Activated naive CD8-positive, alpha-beta T cell treated with anti-CD3 and anti-CD28 coated beads, Interleukin-2, amount 50 U/mL, for 24 hours (primary cell): ENCODE results near the gene MRPL19.
"Not testable (repeated sequence)": the region's sequence is repeated elsewhere in the genome, so short reads cannot be mapped to it uniquely, and the experiment has no call there.

Experiments used
- ATAC-seq: fragments of 150-1000 bp; cut with Tn5 transposase; one replicate; pipeline ENCODE4 v1.10.0; 2021
- DNase-seq: peaks from one replicate; pipeline ENCODE4 v3.0.0; 2021
- H3K27ac Mint-ChIP-seq: one replicate; pipeline ENCODE4 v1.8.0; 2021; ENCODE audit warnings: mild to moderate bottlenecking, mixed read lengths
- H3K27me3 Mint-ChIP-seq: one replicate; pipeline ENCODE4 v1.8.0; 2021; ENCODE audit warnings: mixed read lengths
- H3K36me3 Mint-ChIP-seq: one replicate; pipeline ENCODE4 v1.8.0; 2021; ENCODE audit warnings: low read depth, mixed read lengths
- H3K4me1 Mint-ChIP-seq: one replicate; pipeline ENCODE4 v1.8.0; 2021; ENCODE audit warnings: mixed read lengths
- H3K4me3 Mint-ChIP-seq: one replicate; pipeline ENCODE4 v1.8.0; 2021; ENCODE audit warnings: mild to moderate bottlenecking, moderate library complexity, mixed read lengths
- H3K9me3 Mint-ChIP-seq: one replicate; pipeline ENCODE4 v1.8.0; 2021; ENCODE audit warnings: mixed read lengths

MRPL19 gene

GRCh38 chr2:75675423-75675822 lies 28.8 kb downstream of the MRPL19 start:
- not testable (repeated sequence) for H3K27me3 Mint-ChIP-seq, H3K9me3 Mint-ChIP-seq, H3K4me3 Mint-ChIP-seq, H3K27ac Mint-ChIP-seq, H3K4me1 Mint-ChIP-seq, DNase-seq, ATAC-seq
- H3K36me3 Mint-ChIP-seq, result peaks cover 30% of the 10 kb centered on the region

- no peaks in the 10 kb centered on the region for H3K9me3 Mint-ChIP-seq
- no peak overlapping the region for H3K27ac Mint-ChIP-seq
- no peak for DNase-seq
- no peaks in the 10 kb centered on the region for H3K27me3 Mint-ChIP-seq
- peaks cover 31% of the 10 kb centered on the region for H3K36me3 Mint-ChIP-seq
- ATAC-seq, result no peak
- peaks cover 5% of the 10 kb centered on the region for H3K4me1 Mint-ChIP-seq
- H3K4me3 Mint-ChIP-seq, result no peak overlapping the region
Measured at GRCh38 chr2:75675908-75676307, 29.3 kb downstream of the MRPL19 start.

GRCh38 chr2:75676464-75676863 lies 29.9 kb downstream of the MRPL19 start:
- Mint-ChIP-seq H3K27me3 (no peaks in the 10 kb centered on the region), H3K9me3 (no peaks in the 10 kb centered on the region), H3K4me3 (no peak overlapping the region), H3K36me3 (peaks cover 27% of the 10 kb centered on the region), H3K27ac (no peak overlapping the region), H3K4me1 (peaks cover 5% of the 10 kb centered on the region)
- DNase-seq (no peak), ATAC-seq (no peak)

- Mint-ChIP-seq H3K36me3 (peaks cover 39% of the 10 kb centered on the region), H3K27ac (no peak overlapping the region)
Measured at GRCh38 chr2:75679556-75679955, 33.0 kb downstream of the MRPL19 start.

GRCh38 chr2:75680402-75680801 lies 33.8 kb downstream of the MRPL19 start:
- Mint-ChIP-seq H3K9me3 (no peaks in the 10 kb centered on the region), H3K27ac (no peak overlapping the region), H3K36me3 (peaks cover 45% of the 10 kb centered on the region), H3K4me3 (no peak overlapping the region), H3K27me3 (no peaks in the 10 kb centered on the region), H3K4me1 (peaks cover 7% of the 10 kb centered on the region)
- DNase-seq (no peak), ATAC-seq (no peak)

More at GRCh38 chr2:75679556-75679955, 33.0 kb downstream of the MRPL19 start:
- no peak overlapping the region for H3K4me3 Mint-ChIP-seq
- H3K27me3 Mint-ChIP-seq, result no peaks in the 10 kb centered on the region
- H3K9me3 Mint-ChIP-seq, result no peaks in the 10 kb centered on the region
- no peak for ATAC-seq
- peaks cover 7% of the 10 kb centered on the region for H3K4me1 Mint-ChIP-seq
- no peak for DNase-seq

GRCh38 chr2:75683430-75683829 lies 36.8 kb downstream of the MRPL19 start:
- not testable (repeated sequence) for DNase-seq, H3K9me3 Mint-ChIP-seq, H3K27me3 Mint-ChIP-seq, H3K4me3 Mint-ChIP-seq, H3K27ac Mint-ChIP-seq, H3K4me1 Mint-ChIP-seq, ATAC-seq
- H3K36me3 Mint-ChIP-seq, result peaks cover 57% of the 10 kb centered on the region

GRCh38 chr2:75688196-75688595 lies 41.6 kb downstream of the MRPL19 start:
- no peak for ATAC-seq
- no peaks in the 10 kb centered on the region for H3K9me3 Mint-ChIP-seq

GRCh38 chr2:75698918-75699317 lies 52.3 kb downstream of the MRPL19 start:
- no peak for ATAC-seq
- Mint-ChIP-seq H3K36me3 (peaks cover 62% of the 10 kb centered on the region), H3K27me3 (no peaks in the 10 kb centered on the region), H3K27ac (no peak overlapping the region), H3K4me1 (no peaks in the 10 kb centered on the region), H3K4me3 (no peak overlapping the region), H3K9me3 (no peaks in the 10 kb centered on the region)
- DNase-seq, result no peak

More at GRCh38 chr2:75688196-75688595, 41.6 kb downstream of the MRPL19 start:
- no peak overlapping the region for H3K27ac Mint-ChIP-seq
- peaks cover 60% of the 10 kb centered on the region for H3K36me3 Mint-ChIP-seq
- H3K4me1 Mint-ChIP-seq, result peaks cover 2% of the 10 kb centered on the region
- DNase-seq, result no peak
- no peaks in the 10 kb centered on the region for H3K27me3 Mint-ChIP-seq
- no peak overlapping the region for H3K4me3 Mint-ChIP-seq

- Mint-ChIP-seq H3K4me3 (no peak overlapping the region), H3K9me3 (no peaks in the 10 kb centered on the region), H3K4me1 (peaks cover 4% of the 10 kb centered on the region), H3K36me3 (peaks cover 71% of the 10 kb centered on the region), H3K27me3 (no peaks in the 10 kb centered on the region), H3K27ac (peak overlapping the region; percentile 41)
- DNase-seq (no peak), ATAC-seq (no peak)
Measured at GRCh38 chr2:75702593-75702992, 56.0 kb downstream of the MRPL19 start.

GRCh38 chr2:75703589-75704287 lies 57.2 kb downstream of the MRPL19 start:
- H3K27me3 Mint-ChIP-seq, result no peaks in the 10 kb centered on the region
- peaks cover 11% of the 10 kb centered on the region for H3K4me1 Mint-ChIP-seq
- DNase-seq (no peak), ATAC-seq (no peak)
- no peak overlapping the region for H3K4me3 Mint-ChIP-seq
- H3K27ac Mint-ChIP-seq, result no peak overlapping the region
- no peaks in the 10 kb centered on the region for H3K9me3 Mint-ChIP-seq
- peaks cover 60% of the 10 kb centered on the region for H3K36me3 Mint-ChIP-seq

- Mint-ChIP-seq H3K36me3 (peaks cover 41% of the 10 kb centered on the region), H3K4me3 (no peak overlapping the region), H3K27ac (peak overlapping the region; percentile 4), H3K9me3 (no peaks in the 10 kb centered on the region), H3K27me3 (no peaks in the 10 kb centered on the region), H3K4me1 (peaks cover 19% of the 10 kb centered on the region)
- ATAC-seq (no peak), DNase-seq (no peak)
Measured at GRCh38 chr2:75705921-75706320, 59.3 kb downstream of the MRPL19 start.

GRCh38 chr2:75707901-75708300 lies 61.3 kb downstream of the MRPL19 start:
- ATAC-seq (no peak), DNase-seq (no peak)
- Mint-ChIP-seq H3K27me3 (no peaks in the 10 kb centered on the region), H3K9me3 (no peaks in the 10 kb centered on the region), H3K4me3 (peak overlapping the region; percentile 22), H3K4me1 (peaks cover 24% of the 10 kb centered on the region), H3K27ac (no peak overlapping the region), H3K36me3 (peaks cover 24% of the 10 kb centered on the region)

- no peak for DNase-seq
- peak overlapping the region; percentile 81 for H3K4me3 Mint-ChIP-seq
- no peaks in the 10 kb centered on the region for H3K27me3 Mint-ChIP-seq
- H3K36me3 Mint-ChIP-seq, result peaks cover 16% of the 10 kb centered on the region
- H3K9me3 Mint-ChIP-seq, result no peaks in the 10 kb centered on the region
- no peak for ATAC-seq
- peak overlapping the region; percentile 78 for H3K27ac Mint-ChIP-seq
- peaks cover 24% of the 10 kb centered on the region for H3K4me1 Mint-ChIP-seq
Measured at GRCh38 chr2:75709297-75709696, 62.7 kb downstream of the MRPL19 start.

- DNase-seq (no peak), ATAC-seq (peak; percentile 53)
- Mint-ChIP-seq H3K27me3 (no peaks in the 10 kb centered on the region), H3K36me3 (peaks cover 7% of the 10 kb centered on the region), H3K4me3 (peak overlapping the region; percentile 81), H3K4me1 (peaks cover 24% of the 10 kb centered on the region), H3K27ac (peak overlapping the region; percentile 94), H3K9me3 (no peaks in the 10 kb centered on the region)
Measured at GRCh38 chr2:75710220-75710576, 63.6 kb downstream of the MRPL19 start.

GRCh38 chr2:75710577-75711253 lies 64.1 kb downstream of the MRPL19 start, which contains the start of gene GCFC2:
TSS of gene GCFC2 (minus strand) at chr2:75710915. CDS start at chr2:75710855, 60 bp downstream.
- H3K36me3 Mint-ChIP-seq, result peaks cover 5% of the 10 kb centered on the region

More at GRCh38 chr2:75710577-75711253, 64.1 kb downstream of the MRPL19 start, which contains the start of gene GCFC2:
- Mint-ChIP-seq H3K9me3 (no peaks in the 10 kb centered on the region), H3K4me1 (peaks cover 24% of the 10 kb centered on the region), H3K4me3 (peak within 1 kb of the TSS; percentile 81), H3K27me3 (no peaks in the 10 kb centered on the region), H3K27ac (peak within 1 kb of the TSS; percentile 94)
- ATAC-seq (peak; percentile 93), DNase-seq (peak; percentile 85)
